GM12878 (cell line): ENCODE results near the gene IKZF5. TPM values are rescaled to one million over a fixed set of nuclear protein-coding genes. Genes with fewer than 3 reads are reported as not detected.

Experiments used
- ATAC-seq: fragments of 200-7000 bp; cut with Tn5 transposase; 3 replicates; pipeline ENCODE4 v1.9.1; 2020; ENCODE audit warnings: mild to moderate bottlenecking, moderate library complexity
- BruUV-seq: library from RNA; stranded (reverse); fragments of 400-500 nt; replicated peaks from 2 replicates; lab custom pipeline; 2021; lab: Mats Ljungman, UMichigan
- CTCF ChIA-PET: fragments of 300-600 bp; sonication (Branson Sonifier 250); formaldehyde crosslinking; extraction: SDS; loops from one replicate; lab custom pipeline; 2021; ENCODE audit warnings: inconsistent platforms; lab: Yijun Ruan, JAX
- POLR2A ChIA-PET: fragments of 350-600 bp; formaldehyde crosslinking; extraction: SDS; loops from one replicate; lab custom pipeline; 2021; ENCODE audit warnings: inconsistent platforms; lab: Charles Lee
- RAD21 ChIA-PET: fragments of 300-600 bp; sonication (Branson Sonifier 250); formaldehyde crosslinking; loops from one replicate; lab custom pipeline; 2023; ENCODE audit warnings: antibody characterized with exemption; ENCODE audit not compliant: unreplicated experiment; lab: Charles Lee
- SMC1A ChIA-PET: fragments of 300-600 bp; sonication (Branson Sonifier 250); formaldehyde crosslinking; loops from one replicate; lab custom pipeline; 2023; ENCODE audit not compliant: unreplicated experiment, uncharacterized antibody; lab: Charles Lee
- DNase-seq: peaks from one replicate; pipeline ENCODE4 v3.0.0-alpha.2; 2011; ENCODE audit warnings: low read depth, low spot score
- FAIRE-seq: peaks from 3 replicates; lab custom pipeline; 2011; peaks lifted over from hg19 to GRCh38; lab: Jason Lieb, UNC
- H2AFZ ChIP-seq: 2 replicates; pipeline ENCODE4 v1.6.0; 2011; ENCODE audit warnings: low read depth, low read length, control low read depth; ENCODE audit not compliant: control insufficient read depth
- H3K27ac ChIP-seq: 2 replicates; pipeline ENCODE4 v1.5.1; 2011; ENCODE audit warnings: control low read depth; ENCODE audit not compliant: control insufficient read depth, insufficient read depth
- H3K27me3 ChIP-seq, 2 experiments: replicated peaks in 1 of 2; 2 replicates each; pipeline versions ENCODE4 v1.6.0 to v1.6.1; 2011; ENCODE audit warnings: low read length in 1 of 2; ENCODE audit not compliant: control insufficient read depth in 2 of 2, insufficient read depth in 2 of 2
- H3K36me3 ChIP-seq, 2 experiments: 2 replicates each; pipeline ENCODE4 v1.5.1; 2011; ENCODE audit warnings: low read length in 1 of 2; ENCODE audit not compliant: control insufficient read depth in 2 of 2, insufficient read depth in 2 of 2
- H3K4me1 ChIP-seq: 2 replicates; pipeline ENCODE4 v1.6.1; 2011; ENCODE audit warnings: mild to moderate bottlenecking, low read length, moderate library complexity, mixed read lengths; ENCODE audit not compliant: control insufficient read depth, insufficient read depth
- H3K4me2 ChIP-seq: 2 replicates; pipeline ENCODE4 v1.6.0; 2011; ENCODE audit warnings: control low read depth; ENCODE audit not compliant: control insufficient read depth, insufficient read depth
- H3K4me3 ChIP-seq: fragments of 200-600 bp; sonication (generic); 2 replicates; pipeline ENCODE4 v1.5.1; 2016
- H3K79me2 ChIP-seq: 2 replicates; pipeline ENCODE4 v1.6.0; 2011; ENCODE audit warnings: low read length; ENCODE audit not compliant: control insufficient read depth, insufficient read depth
- H3K9ac ChIP-seq: 2 replicates; pipeline ENCODE4 v1.8.0; 2011; ENCODE audit warnings: low read length, control low read depth, mixed read lengths; ENCODE audit not compliant: control insufficient read depth, insufficient read depth
- H3K9me3 ChIP-seq: replicated peaks from 3 replicates; pipeline ENCODE4 v1.5.1; 2011; ENCODE audit warnings: mild to moderate bottlenecking, low read length; ENCODE audit not compliant: control insufficient read depth, insufficient read depth
- H4K20me1 ChIP-seq: 2 replicates; pipeline ENCODE4 v1.6.0; 2011; ENCODE audit not compliant: control insufficient read depth, insufficient read depth
- CHD2 ChIP-seq: IDR thresholded peaks from 2 replicates; pipeline ENCODE4 v1.6.1; 2011; ENCODE audit warnings: low read depth, low read length, improper control_type of control experiment, borderline replicate concordance
- ELK1 ChIP-seq: IDR thresholded peaks from 2 replicates; pipeline ENCODE4 v1.6.1; 2012; ENCODE audit warnings: low read depth, low read length, improper control_type of control experiment
- MAX ChIP-seq: IDR thresholded peaks from 2 replicates; pipeline ENCODE4 v1.6.1; 2012; ENCODE audit warnings: low read depth, low read length, improper control_type of control experiment
- MTA3 ChIP-seq: IDR thresholded peaks from 2 replicates; pipeline ENCODE4 v1.6.1; 2012; ENCODE audit warnings: low read length, inconsistent platforms, borderline replicate concordance
- MXI1 ChIP-seq: fragments of 150-350 bp; IDR thresholded peaks from 2 replicates; pipeline ENCODE4 v1.6.1; 2011; ENCODE audit warnings: low read depth, mild to moderate bottlenecking, inconsistent platforms, low read length, improper control_type of control experiment
- NFXL1 ChIP-seq: fragments of 450-650 bp; IDR thresholded peaks from 2 replicates; pipeline ENCODE4 v1.6.1; 2017; ENCODE audit warnings: antibody characterized with exemption, mild to moderate bottlenecking, borderline replicate concordance
- NKRF ChIP-seq: fragments of 450-650 bp; conservative IDR thresholded peaks from 2 replicates; pipeline ENCODE4 v1.6.1; 2017; ENCODE audit warnings: mild to moderate bottlenecking, moderate library complexity
- POLR2AphosphoS2 ChIP-seq: IDR thresholded peaks from 2 replicates; pipeline ENCODE4 v1.6.1; 2011; ENCODE audit warnings: low read depth, mild to moderate bottlenecking, low read length, improper control_type of control experiment, moderate library complexity
- RAD51 ChIP-seq: fragments of 450-650 bp; IDR thresholded peaks from 2 replicates; pipeline ENCODE4 v1.6.1; 2016; ENCODE audit warnings: moderate library complexity, mild to moderate bottlenecking, inconsistent platforms
- SIN3A ChIP-seq: IDR thresholded peaks from 2 replicates; pipeline ENCODE4 v1.6.1; 2012; ENCODE audit warnings: low read depth, low read length, improper control_type of control experiment
- USF1 ChIP-seq: IDR thresholded peaks from 2 replicates; pipeline ENCODE4 v1.6.1; 2011; ENCODE audit warnings: borderline replicate concordance, low read depth, mild to moderate bottlenecking, moderate library complexity, mixed read lengths, low read length; ENCODE audit not compliant: insufficient read depth; ENCODE audit errors: extremely low read length
- USF2 ChIP-seq: IDR thresholded peaks from 2 replicates; pipeline ENCODE4 v1.6.1; 2011; ENCODE audit warnings: low read depth, low read length, improper control_type of control experiment, borderline replicate concordance
- whole genome bisulfite sequencing: methylation state at CpG from one replicate; pipeline ENCODE4 v1.1.6; 2016; ENCODE audit warnings: low lambda C conversion rate; ENCODE audit not compliant: insufficient replicate concordance, insufficient coverage; ENCODE audit errors: missing lambda C conversion rate; 5-methylcytosine and 5-hydroxymethylcytosine counted together
- in situ Hi-C: fragments of 300-500 bp; cut with MboI; formaldehyde crosslinking; loops from 9 replicates; pipeline ENCODE4 v1.14.3; 2018; ENCODE audit warnings: mixed read lengths
- intact Hi-C: fragments of 100-400 bp; cut with micrococcal nuclease; formaldehyde crosslinking; loops from one replicate; pipeline ENCODE4 v1.14.2; 2022; ENCODE audit not compliant: unreplicated experiment
- polyA plus RNA-seq, 11 experiments: library from polyadenylated mRNA; depleted of rRNA in 4 of 11; unstranded in 6 of 11; stranded (reverse) in 5 of 11; fragments of >200 nt; fragmentation: Nextera tagmentation in 4 of 11; fragmentation: Illumina TruSeq in 1 of 11; extraction: Ambion mirVana in 4 of 11; extraction: Trizol in 1 of 11; gene quantifications; 1 replicate in 1 of 11; 2 replicates in 10 of 11; pipeline versions ENCODE4 v1.2.1 to v1.2.3, GENCODE V29; 2011 to 2016; ENCODE audit warnings: inconsistent platforms in 2 of 11, missing spikeins in 2 of 11, low read depth in 1 of 11
- total RNA-seq, 4 experiments: library from RNA; depleted of rRNA in 3 of 4; stranded (reverse); fragments of >200 nt in 3 of 4; fragmentation: Illumina TruSeq in 1 of 4; extraction: Trizol in 1 of 4; gene quantifications; 2 replicates each; pipeline versions ENCODE4 v1.2.1 to v1.2.3, GENCODE V29; 2013 to 2021

Gene IKZF5
- total and polyA plus RNA-seq, 10 of the 15 experiments (the other 5 are each of a cell fraction or from before 2014, with no cell fraction given): 5.3 to 23.2 (median 11.8) TPM

GRCh38 chr10:123007558-123008354 is 839 bp downstream of the IKZF5 start:
- peak; percentile 73 for ATAC-seq
- H3K36me3 ChIP-seq: no peaks in the 10 kb centered on the region; a peak in 1 of 4 replicates
- H3K4me2 ChIP-seq: peak overlapping the region; percentile 76
- peak overlapping the region; percentile 87 for H3K9ac ChIP-seq
- peaks cover 56% of the 10 kb centered on the region for H3K79me2 ChIP-seq
- H4K20me1 ChIP-seq: no peaks in the 10 kb centered on the region
- FAIRE-seq: peak; percentile 77
- no TSS peak for BruUV-seq
- peak overlapping the region; percentile 99 for H3K4me3 ChIP-seq
- WGBS: 3% methylated on average over 30 of the region's 30 CpGs
- H3K9me3 ChIP-seq: no peaks in the 10 kb centered on the region; the same call in 2 of the 3 replicates
- peak; percentile 21 for DNase-seq
- intact Hi-C loops (no loop called here), in situ Hi-C loops (no loop called here)
- RAD21 ChIA-PET: interaction anchor here (1.0 to 2.3 kb wide), 4 partner anchors 13 to 146 kb away, joined by 3 to 21 read pairs (median 4); partner anchors contain the start of genes BUB3 and PSTK
- TF ChIP-seq MTA3: no peak
- TF ChIP-seq SIN3A: 0 out of 2 replicates have a peak, but pooled peaks have one; percentile 69
- peak; percentile 89 for TF ChIP-seq MAX
- TF ChIP-seq USF1: peak; percentile 59
- no peak for TF ChIP-seq NFXL1
- TF ChIP-seq USF2: peak; percentile 31; the same call in 1 of the 2 replicates
- TF ChIP-seq POLR2AphosphoS2: no peak
- peak; percentile 69; the same call in 1 of the 2 replicates for TF ChIP-seq NKRF
- TF ChIP-seq CHD2: 0 out of 2 replicates have a peak, but pooled peaks have one; percentile 10
- TF ChIP-seq RAD51: peak; percentile 81
- TF ChIP-seq ELK1: no peak
- TF ChIP-seq MXI1: peak; percentile 98
- H2AFZ ChIP-seq: peak overlapping the region; percentile 86
- CTCF ChIA-PET: interaction anchor here (0.6 to 3.2 kb wide), 7 partner anchors 8 to 217 kb away, joined by 3 to 38 read pairs (median 4); partner anchors contain the start of gene PSTK
- POLR2A ChIA-PET: interaction anchor here (0.5 to 2.3 kb wide), 9 partner anchors 10 to 167 kb away, joined by 3 to 21 read pairs (median 4); partner anchors contain the start of genes BUB3 and PSTK
- no peaks in the 10 kb centered on the region for H3K27me3 ChIP-seq
- H3K4me1 ChIP-seq: no peaks in the 10 kb centered on the region
- SMC1A ChIA-PET: interaction anchor here (0.7 to 2.7 kb wide), 9 partner anchors 10 to 27 kb away, joined by 3 to 14 read pairs (median 4); partner anchors contain the start of gene PSTK
- peak overlapping the region; percentile 81 for H3K27ac ChIP-seq
